ENCODE measurements around the gene CGRRF1.

CGRRF1 gene

DNA sequence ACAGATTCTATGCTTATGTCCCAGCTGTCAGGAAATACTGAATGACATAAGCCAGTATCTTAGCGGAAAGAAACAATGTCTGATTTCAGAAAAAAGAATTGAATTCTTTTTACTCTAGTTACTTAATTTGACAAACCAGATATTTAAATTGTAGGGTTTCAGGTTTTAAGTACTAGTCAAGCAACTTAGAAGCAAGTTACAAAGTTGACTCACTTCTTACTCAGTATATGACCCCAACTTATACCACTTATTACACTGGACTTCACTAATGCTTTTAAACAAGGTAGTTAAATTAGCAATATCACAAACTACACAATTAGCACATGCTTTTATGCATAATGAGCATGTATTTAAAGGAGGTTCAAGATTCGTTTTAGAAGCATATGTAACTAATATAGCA is 28.0 kb upstream of the CGRRF1 start:
- DNase-seq (ENCODE audit: low read depth), result peak; percentile 56
- H3K4me3 ChIP-seq (ENCODE audit: low read length), result no peak overlapping the region
- TF ChIP-seq, protein P1, sequence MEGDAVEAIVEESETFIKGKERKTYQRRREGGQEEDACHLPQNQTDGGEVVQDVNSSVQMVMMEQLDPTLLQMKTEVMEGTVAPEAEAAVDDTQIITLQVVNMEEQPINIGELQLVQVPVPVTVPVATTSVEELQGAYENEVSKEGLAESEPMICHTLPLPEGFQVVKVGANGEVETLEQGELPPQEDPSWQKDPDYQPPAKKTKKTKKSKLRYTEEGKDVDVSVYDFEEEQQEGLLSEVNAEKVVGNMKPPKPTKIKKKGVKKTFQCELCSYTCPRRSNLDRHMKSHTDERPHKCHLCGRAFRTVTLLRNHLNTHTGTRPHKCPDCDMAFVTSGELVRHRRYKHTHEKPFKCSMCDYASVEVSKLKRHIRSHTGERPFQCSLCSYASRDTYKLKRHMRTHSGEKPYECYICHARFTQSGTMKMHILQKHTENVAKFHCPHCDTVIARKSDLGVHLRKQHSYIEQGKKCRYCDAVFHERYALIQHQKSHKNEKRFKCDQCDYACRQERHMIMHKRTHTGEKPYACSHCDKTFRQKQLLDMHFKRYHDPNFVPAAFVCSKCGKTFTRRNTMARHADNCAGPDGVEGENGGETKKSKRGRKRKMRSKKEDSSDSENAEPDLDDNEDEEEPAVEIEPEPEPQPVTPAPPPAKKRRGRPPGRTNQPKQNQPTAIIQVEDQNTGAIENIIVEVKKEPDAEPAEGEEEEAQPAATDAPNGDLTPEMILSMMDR (IDR thresholded peaks at IDR 0.05; ENCODE audit: insufficient read depth, low read depth, low read length, missing control alignments), result no peak

GRCh38 chr14:54483073-54483745 is 26.5 kb upstream of the CGRRF1 start:
- H3K4me3 ChIP-seq (ENCODE audit: low read length), result no peak overlapping the region
- TF ChIP-seq, protein P1 (IDR thresholded peaks at IDR 0.05; ENCODE audit: insufficient read depth, low read depth, low read length, missing control alignments), result no peak
- no peak for DNase-seq (ENCODE audit: low read depth)

DNA sequence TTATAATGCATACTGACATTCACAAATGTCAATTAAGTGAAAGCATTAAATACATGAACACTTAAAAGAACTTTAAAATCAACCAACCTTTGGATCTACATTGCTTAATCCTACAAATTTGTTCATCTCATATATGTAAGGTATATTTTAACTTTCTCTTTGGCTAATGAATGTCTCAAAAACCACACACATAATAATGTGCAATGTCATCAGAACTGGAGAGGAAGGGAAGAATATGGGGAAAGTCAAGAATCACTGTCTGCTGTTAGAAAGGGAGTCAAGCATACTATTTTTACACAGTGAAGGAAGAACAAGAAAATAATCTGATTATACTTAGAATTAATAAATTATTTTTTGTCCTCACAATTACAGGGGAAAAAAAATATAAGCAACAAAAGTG is 25.9 kb upstream of the CGRRF1 start:
- DNase-seq (ENCODE audit: low read depth), result no peak
- TF ChIP-seq, protein P1 (IDR thresholded peaks at IDR 0.05; ENCODE audit: insufficient read depth, low read depth, low read length, missing control alignments), result no peak
- H3K4me3 ChIP-seq (ENCODE audit: low read length), result no peak overlapping the region

DNA sequence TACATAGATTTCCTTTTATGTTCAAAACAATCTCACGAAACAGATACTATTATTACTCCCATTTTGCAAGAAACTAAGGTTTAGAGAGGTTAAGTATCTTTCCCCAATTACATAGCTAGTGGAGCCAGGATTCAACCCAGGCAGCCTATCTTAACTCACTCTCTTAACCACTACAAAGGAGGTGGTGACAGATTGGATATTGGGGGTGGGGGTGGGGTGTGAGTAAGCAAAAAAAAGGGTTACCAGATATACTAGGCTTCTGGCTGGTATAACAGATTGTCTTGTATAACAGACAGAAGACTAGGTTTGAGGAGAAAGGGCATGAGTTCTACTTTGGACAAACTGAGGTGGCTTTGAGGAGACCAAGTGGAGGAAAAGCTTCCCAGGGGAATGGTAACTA is 23.0 kb upstream of the CGRRF1 start:
- peak; percentile 37 for DNase-seq (ENCODE audit: low read depth)
- TF ChIP-seq, protein P1 (IDR thresholded peaks at IDR 0.05; ENCODE audit: insufficient read depth, low read depth, low read length, missing control alignments), result no peak
- H3K4me3 ChIP-seq (ENCODE audit: low read length), result no peak overlapping the region

DNA sequence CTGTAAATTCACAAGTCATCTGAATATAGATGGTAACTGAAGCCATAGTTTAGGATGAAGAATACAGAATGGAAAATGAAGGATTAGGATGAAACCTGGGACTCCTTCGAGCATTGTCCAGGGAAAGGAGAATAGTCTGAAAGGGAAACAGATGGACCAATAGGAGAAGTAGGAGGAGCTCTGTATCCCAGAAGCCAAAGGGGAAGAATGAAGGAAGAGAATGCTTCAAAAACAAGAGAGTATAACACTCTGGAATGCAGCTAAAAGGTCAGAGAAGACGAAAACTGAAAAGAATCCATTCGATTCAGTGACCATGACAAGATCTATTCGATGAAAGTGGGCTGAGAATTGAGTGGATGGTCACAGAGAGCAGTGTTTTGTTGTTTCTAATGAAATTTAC is 21.9 kb upstream of the CGRRF1 start:
- TF ChIP-seq, protein P1 (IDR thresholded peaks at IDR 0.05; ENCODE audit: insufficient read depth, low read depth, low read length, missing control alignments), result no peak
- peak overlapping the region; percentile 88 for H3K4me3 ChIP-seq (ENCODE audit: low read length)
- DNase-seq (ENCODE audit: low read depth), result peak; percentile 39

- peak; percentile 21 for DNase-seq (ENCODE audit: low read depth)
- TF ChIP-seq, protein P1 (IDR thresholded peaks at IDR 0.05; ENCODE audit: insufficient read depth, low read depth, low read length, missing control alignments), result peak; percentile 31
- H3K4me3 ChIP-seq (ENCODE audit: low read length), result peak overlapping the region; percentile 88
These were observed 21.4 kb upstream of the CGRRF1 start for GRCh38 chr14:54488318-54488645.

DNA sequence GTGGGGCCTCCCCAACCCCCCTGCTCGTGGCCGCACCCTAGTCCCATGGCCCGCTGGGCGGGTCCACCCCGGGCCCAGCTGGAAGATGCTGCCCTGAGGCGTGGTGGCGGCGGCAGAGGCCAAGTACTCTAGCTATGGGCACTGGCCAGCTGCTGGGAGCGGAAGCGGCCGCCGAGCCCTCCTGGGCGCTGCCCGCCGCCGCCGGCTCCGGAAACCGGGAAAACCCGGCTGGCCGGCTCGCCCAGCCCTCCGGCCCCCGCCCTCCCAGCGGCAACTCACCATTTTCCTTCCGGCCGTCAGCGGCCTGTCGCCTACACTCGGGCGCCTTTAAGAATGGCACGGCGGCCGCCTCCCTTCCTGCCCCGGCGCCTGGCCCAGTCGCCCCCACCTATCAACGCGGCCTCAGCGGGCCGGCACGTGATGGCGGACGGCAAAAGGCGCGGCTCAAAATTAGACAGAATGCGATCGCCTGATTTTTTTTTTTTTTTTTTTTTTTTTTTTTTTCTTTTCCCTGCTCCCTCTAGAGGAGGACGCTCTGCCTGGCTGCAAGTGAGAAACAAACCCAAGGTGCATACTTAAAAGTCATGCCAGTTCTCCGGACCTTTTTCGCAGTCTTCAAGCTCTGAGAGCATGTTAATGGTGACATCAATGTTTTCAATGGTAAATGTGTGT is 20.9 kb upstream of the CGRRF1 start, which contains the start of gene GMFB:
Gene GMFB, minus strand, starts transcription at position 335 of the 672 bp plus-strand sequence. Its CDS starts 53 bp downstream, at position 282.
- DNase-seq (ENCODE audit: low read depth), result peak; percentile 97
- TF ChIP-seq, protein P1 (IDR thresholded peaks at IDR 0.05; ENCODE audit: insufficient read depth, low read depth, low read length, missing control alignments), result peak; percentile 67
- H3K4me3 ChIP-seq (ENCODE audit: low read length), result peak within 1 kb of the TSS; percentile 88
